HEK293T (cell line): ENCODE results near the gene IPO13.

ENCODE experiments used
- CTCF ChIA-PET: fragments of 350-600 bp; formaldehyde crosslinking; extraction: SDS; loops from one replicate; lab custom pipeline; 2021; ENCODE audit warnings: antibody characterized with exemption, inconsistent platforms; lab: Yijun Ruan, JAX
- POLR2A ChIA-PET: fragments of 350-600 bp; formaldehyde crosslinking; extraction: SDS; loops from one replicate; lab custom pipeline; 2020; ENCODE audit warnings: antibody characterized with exemption, inconsistent platforms; lab: Yijun Ruan, JAX
- DNase-seq: peaks from one replicate; pipeline ENCODE4 v3.0.0; 2012; ENCODE audit warnings: mixed read lengths; ENCODE audit errors: extremely low spot score
- ARNT ChIP-seq: fragments of 450-650 bp; IDR thresholded peaks from 2 replicates; pipeline ENCODE4 v1.6.1; 2017; ENCODE audit warnings: mild to moderate bottlenecking
- BHLHE40 ChIP-seq: fragments of 450-650 bp; IDR thresholded peaks from 2 replicates; pipeline ENCODE4 v1.6.1; 2016; ENCODE audit warnings: mild to moderate bottlenecking, moderate library complexity, borderline replicate concordance
- CTBP1 ChIP-seq: fragments of 450-650 bp; IDR thresholded peaks from 2 replicates; pipeline ENCODE4 v1.6.1; 2016; ENCODE audit warnings: borderline replicate concordance
- ELF4 ChIP-seq: fragments of 450-650 bp; IDR thresholded peaks from 2 replicates; pipeline ENCODE4 v1.6.1; 2017; ENCODE audit warnings: antibody characterized with exemption
- FOXA1 ChIP-seq: fragments of 450-650 bp; IDR thresholded peaks from 2 replicates; pipeline ENCODE4 v1.6.1; 2016; ENCODE audit warnings: mild to moderate bottlenecking
- FOXK2 ChIP-seq: fragments of 450-650 bp; IDR thresholded peaks from 2 replicates; pipeline ENCODE4 v1.6.1; 2016; ENCODE audit warnings: mild to moderate bottlenecking
- FOXM1 ChIP-seq: fragments of 450-650 bp; IDR thresholded peaks from 2 replicates; pipeline ENCODE4 v1.6.1; 2017; ENCODE audit warnings: mild to moderate bottlenecking, borderline replicate concordance
- HDGF ChIP-seq: fragments of 450-650 bp; IDR thresholded peaks from 2 replicates; pipeline ENCODE4 v1.6.1; 2017; ENCODE audit warnings: antibody characterized with exemption, borderline replicate concordance
- L3MBTL2 ChIP-seq: fragments of 450-650 bp; conservative IDR thresholded peaks from 2 replicates; pipeline ENCODE4 v1.6.1; 2016; ENCODE audit warnings: mild to moderate bottlenecking
- LEF1 ChIP-seq: fragments of 450-650 bp; IDR thresholded peaks from 2 replicates; pipeline ENCODE4 v1.6.1; 2017; ENCODE audit warnings: mild to moderate bottlenecking, borderline replicate concordance
- NFRKB ChIP-seq: fragments of 450-650 bp; IDR thresholded peaks from 2 replicates; pipeline ENCODE4 v1.6.1; 2016; ENCODE audit warnings: mild to moderate bottlenecking, moderate library complexity
- PKNOX1 ChIP-seq: fragments of 450-650 bp; IDR thresholded peaks from 2 replicates; pipeline ENCODE4 v1.6.1; 2016
- SP1 ChIP-seq: fragments of 450-650 bp; IDR thresholded peaks from 2 replicates; pipeline ENCODE4 v1.6.1; 2017
- SUZ12 ChIP-seq: fragments of 450-650 bp; IDR thresholded peaks from 2 replicates; pipeline ENCODE4 v1.6.1; 2016; ENCODE audit warnings: mild to moderate bottlenecking
- TARDBP ChIP-seq: fragments of 450-650 bp; IDR thresholded peaks from 2 replicates; pipeline ENCODE4 v1.6.1; 2016
- ZNF384 ChIP-seq: fragments of 450-650 bp; IDR thresholded peaks from 2 replicates; pipeline ENCODE4 v1.6.1; 2016

IPO13 gene

DNA sequence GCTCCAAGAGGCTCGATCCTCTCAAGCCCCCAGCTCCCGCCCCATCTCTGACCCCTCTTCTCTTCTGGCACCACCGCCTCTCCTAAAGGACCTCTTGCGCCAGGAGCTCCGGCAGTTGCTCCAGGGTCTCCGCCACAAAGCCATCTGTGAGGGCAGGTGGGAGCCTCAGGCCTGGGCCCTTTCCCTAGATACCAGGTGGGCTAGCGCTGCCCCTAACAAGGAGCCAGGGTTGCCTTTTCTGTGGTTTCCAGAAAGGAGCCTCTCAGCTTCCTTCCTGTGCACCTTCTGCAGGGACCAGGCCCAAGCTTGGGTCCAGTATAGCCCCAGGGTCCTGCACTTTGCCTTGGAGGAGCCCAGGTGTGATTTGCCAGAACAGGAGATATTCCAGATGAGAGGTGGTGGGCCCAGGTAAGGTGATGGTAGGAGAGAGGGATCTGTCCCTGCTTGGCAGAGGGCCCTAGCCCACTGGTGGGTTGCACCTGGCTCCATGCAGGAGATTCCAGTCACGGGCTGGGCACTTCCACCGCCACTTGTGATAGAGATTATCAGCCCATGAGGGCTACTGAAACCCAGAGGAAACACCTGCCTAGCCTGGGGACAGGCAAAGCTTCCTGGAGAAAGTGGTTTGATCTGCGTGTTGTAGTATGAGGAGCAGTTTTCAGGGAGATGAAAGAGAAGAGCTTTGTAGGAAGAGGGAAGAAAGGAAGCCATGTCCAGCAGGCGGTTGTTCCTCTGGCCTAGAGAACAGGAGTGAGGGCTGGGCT lies 45.7 kb downstream of the IPO13 start:
- DNase-seq = no peak
- TF ChIP-seq SUZ12 = no peak
- TF ChIP-seq ZNF384 = no peak
- no peak for TF ChIP-seq LEF1
- no peak for TF ChIP-seq FOXK2
- TF ChIP-seq L3MBTL2 = no peak
- TF ChIP-seq PKNOX1 = no peak
- TF ChIP-seq TARDBP = no peak
- TF ChIP-seq NFRKB = no peak
- TF ChIP-seq FOXA1 = no peak
- TF ChIP-seq BHLHE40 = no peak
- no peak for TF ChIP-seq HDGF
- TF ChIP-seq ARNT = no peak
- no peak for TF ChIP-seq ELF4
- no peak for TF ChIP-seq FOXM1
- no peak for TF ChIP-seq CTBP1
- ChIA-PET CTCF (interaction anchor here (0.8 to 2.2 kb wide), 5 partner anchors 14 to 57 kb away, joined by 3 to 7 read pairs (median 5); no protein-coding TSS in a partner anchor), POLR2A (interaction anchor here (0.8 to 1.5 kb wide), 4 partner anchors 14 to 639 kb away, joined by 3 to 5 read pairs (median 4); partner anchors contain the start of gene IPO13)

DNA sequence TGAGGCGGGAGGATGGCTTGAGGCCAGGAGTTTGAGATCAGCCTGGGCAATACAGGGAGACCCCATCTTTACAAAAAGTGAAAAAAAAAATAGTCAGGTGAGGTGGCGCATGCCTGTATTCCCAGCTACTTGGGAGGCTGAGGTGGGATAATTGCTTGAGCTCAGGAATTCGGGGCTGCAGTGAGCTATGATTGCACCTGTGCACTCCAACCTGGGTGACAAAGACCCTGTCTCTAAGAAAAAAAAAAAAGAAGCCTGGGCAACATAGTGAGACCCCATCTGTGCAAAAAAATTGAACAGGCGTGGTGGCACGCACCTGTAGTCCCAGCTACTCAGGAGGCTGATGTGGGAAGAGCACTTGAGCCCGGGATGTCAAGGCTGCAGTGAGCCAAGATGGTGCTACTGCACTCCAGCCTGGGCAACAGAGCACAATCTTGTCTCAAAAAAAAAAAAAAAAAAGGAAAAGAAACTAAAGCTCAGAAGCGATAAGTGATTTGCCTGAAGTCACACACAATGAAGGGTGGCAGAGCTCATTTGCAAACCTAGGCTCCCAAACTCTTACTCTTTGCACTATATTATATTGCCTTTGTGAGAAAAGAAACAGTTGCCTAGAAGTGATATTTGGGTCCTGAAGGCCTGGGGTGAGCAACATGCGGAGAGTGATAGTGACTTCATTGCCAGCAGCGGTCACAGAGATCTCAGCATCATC lies 46.6 kb downstream of the IPO13 start:
- POLR2A ChIA-PET = no interaction called here

DNA sequence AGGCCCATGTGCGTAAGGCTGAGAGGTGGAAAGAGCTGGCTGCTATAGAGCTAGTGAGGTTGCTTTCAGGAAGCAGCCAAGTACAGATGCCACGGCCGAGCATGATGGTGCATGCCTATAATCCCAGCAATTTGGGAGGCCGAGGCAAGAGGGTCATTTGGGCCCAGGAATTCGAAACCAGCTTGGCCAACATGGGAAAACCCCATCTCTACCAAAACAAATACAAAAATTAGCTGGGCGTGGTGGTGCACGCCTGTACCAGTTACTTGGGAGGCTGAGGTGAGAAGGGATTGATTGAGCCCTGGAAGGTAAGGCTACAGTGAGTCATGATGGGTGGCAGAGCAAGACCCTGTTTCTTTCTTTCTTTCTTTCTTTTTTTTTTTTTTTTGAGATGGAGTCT lies 47.3 kb downstream of the IPO13 start:
- ChIA-PET POLR2A (interaction anchor here (1.1 kb wide), 1 partner anchor 18 kb away, joined by 3 read pairs; no protein-coding TSS in a partner anchor), CTCF (interaction anchor here (2.2 kb wide), 1 partner anchor 53 kb away, joined by 7 read pairs; no protein-coding TSS in a partner anchor)
- TF ChIP-seq ARNT = no peak
- no peak for TF ChIP-seq BHLHE40
- TF ChIP-seq TARDBP = no peak
- TF ChIP-seq CTBP1 = no peak
- no peak for TF ChIP-seq HDGF
- TF ChIP-seq LEF1 = no peak
- no peak for TF ChIP-seq L3MBTL2
- TF ChIP-seq PKNOX1 = no peak
- TF ChIP-seq ELF4 = no peak
- no peak for TF ChIP-seq FOXM1
- no peak for DNase-seq

More for the DNA sequence above, 46.6 kb downstream of the IPO13 start:
- no peak for TF ChIP-seq LEF1
- no peak for TF ChIP-seq FOXM1
- no peak for TF ChIP-seq SUZ12
- no peak for TF ChIP-seq HDGF
- TF ChIP-seq ARNT = no peak
- CTCF ChIA-PET = interaction anchor here (0.6 to 2.2 kb wide), 5 partner anchors 13 to 659 kb away, joined by 3 to 7 read pairs (median 3); no protein-coding TSS in a partner anchor
- DNase-seq = no peak

GRCh38 chr1:43994794-43995790 lies 48.3 kb downstream of the IPO13 start:
- TF ChIP-seq SP1 (no peak), ELF4 (no peak), ZNF384 (no peak), FOXA1 (no peak), CTBP1 (no peak), LEF1 (no peak), L3MBTL2 (no peak), FOXM1 (no peak), FOXK2 (no peak), SUZ12 (no peak), PKNOX1 (no peak)
- ChIA-PET CTCF (interaction anchor here (1.2 to 1.4 kb wide), 2 partner anchors 19 to 53 kb away, joined by 5 to 6 read pairs; no protein-coding TSS in a partner anchor), POLR2A (interaction anchor here (1.1 kb wide), 1 partner anchor 19 kb away, joined by 3 read pairs; no protein-coding TSS in a partner anchor)
- DNase-seq = peak; percentile 59
